ENCODE measurements around the gene CCDC183. TPM values are rescaled to one million over a fixed set of nuclear protein-coding genes. Genes with fewer than 3 reads are reported as not detected.

The CCDC183 gene
- total and polyA plus RNA-seq, 4 experiments from 2014 or later: 0.64 to 2.5 (median 1.6) TPM

GRCh38 chr9:136756134-136756438 lies 40.1 kb upstream of the CCDC183 start:
- H3K4me3 Mint-ChIP-seq: no peak overlapping the region
- Histone ChIP-seq H3K4me3 (ENCODE audit: low read length in 2 of 2) (no peak overlapping the region), H3K27me3 (ENCODE audit: insufficient read depth, low read length) (no peaks in the 10 kb centered on the region), H3K9me3 (ENCODE audit: control insufficient read depth in 1 of 2, low read length in 2 of 2) (peaks cover 0 to 6% of the 10 kb centered on the region in 2 donors), H3K4me1 (ENCODE audit: insufficient read depth, low read length) (no peaks in the 10 kb centered on the region), H3K27ac (ENCODE audit: low read depth, low read length) (no peak overlapping the region), H3K36me3 (ENCODE audit: insufficient read depth, low read length) (no peaks in the 10 kb centered on the region)
- H3K9me3 Mint-ChIP-seq: peaks cover 3 to 26% (median 19%) of the 10 kb centered on the region in 8 donors
- intact Hi-C loops (cut with micrococcal nuclease): no loop called here
- POLR2A ChIA-PET (ENCODE audit: partially characterized antibody): interaction anchor here (0.5 kb wide), 1 partner anchor 29 kb away, joined by 6 read pairs; no protein-coding TSS in a partner anchor
- H3K4me1 Mint-ChIP-seq: peaks cover 0 to 2% (median under 1%) of the 10 kb centered on the region in 4 donors
- peaks cover 0 to 4% of the 10 kb centered on the region in 2 donors for H3K36me3 Mint-ChIP-seq
- CTCF ChIA-PET (ENCODE audit: partially characterized antibody): no interaction called here
- DNase-seq: no peak
- H3K27me3 Mint-ChIP-seq: peaks cover 5 to 11% of the 10 kb centered on the region in 2 donors
- no peak overlapping the region for H3K27ac Mint-ChIP-seq

- no peak overlapping the region for H3K4me3 ChIP-seq (ENCODE audit: low read length in 2 of 2)
- peaks cover 0 to 5% of the 10 kb centered on the region in 2 donors for H3K9me3 ChIP-seq (ENCODE audit: control insufficient read depth in 1 of 2, low read length in 2 of 2)
- no peaks in the 10 kb centered on the region for H3K27me3 ChIP-seq (ENCODE audit: insufficient read depth, low read length)
- H3K36me3 ChIP-seq (ENCODE audit: insufficient read depth, low read length): no peaks in the 10 kb centered on the region
- POLR2A ChIA-PET (ENCODE audit: partially characterized antibody): no interaction called here
- intact Hi-C loops (cut with micrococcal nuclease): no loop called here
- peak in 1 of 5 donors; percentile 7 for DNase-seq
- no peak overlapping the region for H3K27ac Mint-ChIP-seq
- CTCF ChIA-PET (ENCODE audit: partially characterized antibody): no interaction called here
- peaks cover 5 to 9% of the 10 kb centered on the region in 2 donors for H3K27me3 Mint-ChIP-seq
- H3K9me3 Mint-ChIP-seq: peaks cover 0 to 19% (median 13%) of the 10 kb centered on the region in 8 donors
- no peak overlapping the region for H3K4me3 Mint-ChIP-seq
- peaks cover 0 to 4% of the 10 kb centered on the region in 2 donors for H3K36me3 Mint-ChIP-seq
- H3K4me1 ChIP-seq (ENCODE audit: insufficient read depth, low read length): no peaks in the 10 kb centered on the region
- peaks cover 0 to 2% (median under 1%) of the 10 kb centered on the region in 4 donors for H3K4me1 Mint-ChIP-seq
- no peak overlapping the region for H3K27ac ChIP-seq (ENCODE audit: low read depth, low read length)
Observed at GRCh38 chr9:136756836-136757235, 39.3 kb upstream of the CCDC183 start.

GRCh38 chr9:136757328-136757727 lies 38.8 kb upstream of the CCDC183 start:
- Histone ChIP-seq H3K36me3 (ENCODE audit: insufficient read depth, low read length) (no peaks in the 10 kb centered on the region), H3K4me3 (ENCODE audit: low read length in 2 of 2) (no peak overlapping the region), H3K27me3 (ENCODE audit: insufficient read depth, low read length) (no peaks in the 10 kb centered on the region), H3K4me1 (ENCODE audit: insufficient read depth, low read length) (no peaks in the 10 kb centered on the region), H3K27ac (ENCODE audit: low read depth, low read length) (no peak overlapping the region), H3K9me3 (ENCODE audit: control insufficient read depth in 1 of 2, low read length in 2 of 2) (peaks cover 0 to under 1% of the 10 kb centered on the region in 2 donors)
- no peak overlapping the region for H3K27ac Mint-ChIP-seq
- H3K4me1 Mint-ChIP-seq: peaks cover 0 to 2% (median under 1%) of the 10 kb centered on the region in 4 donors
- H3K36me3 Mint-ChIP-seq: peaks cover 0 to 3% of the 10 kb centered on the region in 2 donors
- ChIA-PET POLR2A (ENCODE audit: partially characterized antibody) (no interaction called here), CTCF (ENCODE audit: partially characterized antibody) (interaction anchor here (1.0 kb wide), 2 partner anchors 21 to 28 kb away, joined by 3 to 5 read pairs; no protein-coding TSS in a partner anchor)
- DNase-seq: peak in 1 of 5 donors; percentile 4
- peaks cover 5 to 8% of the 10 kb centered on the region in 2 donors for H3K27me3 Mint-ChIP-seq
- intact Hi-C loops (cut with micrococcal nuclease): no loop called here
- no peak overlapping the region for H3K4me3 Mint-ChIP-seq
- H3K9me3 Mint-ChIP-seq: peaks cover 0 to 14% (median 9%) of the 10 kb centered on the region in 8 donors

- peak in 1 of 5 donors; percentile 34 for DNase-seq
- Histone ChIP-seq H3K36me3 (ENCODE audit: insufficient read depth, low read length) (no peaks in the 10 kb centered on the region), H3K27ac (ENCODE audit: low read depth, low read length) (no peak overlapping the region), H3K9me3 (ENCODE audit: control insufficient read depth in 1 of 2, low read length in 2 of 2) (no peaks in the 10 kb centered on the region), H3K27me3 (ENCODE audit: insufficient read depth, low read length) (no peaks in the 10 kb centered on the region), H3K4me1 (ENCODE audit: insufficient read depth, low read length) (no peaks in the 10 kb centered on the region), H3K4me3 (ENCODE audit: low read length in 2 of 2) (no peak overlapping the region)
- ChIA-PET CTCF (ENCODE audit: partially characterized antibody) (interaction anchor here (1.0 kb wide), 2 partner anchors 20 to 28 kb away, joined by 3 to 5 read pairs; no protein-coding TSS in a partner anchor), POLR2A (ENCODE audit: partially characterized antibody) (interaction anchor here (0.9 kb wide), 1 partner anchor 30 kb away, joined by 3 read pairs; no protein-coding TSS in a partner anchor)
- no peak overlapping the region for H3K27ac Mint-ChIP-seq
- H3K4me3 Mint-ChIP-seq: no peak overlapping the region
- H3K9me3 Mint-ChIP-seq: peaks cover 0 to 10% (median 5%) of the 10 kb centered on the region in 8 donors
- no peaks in the 10 kb centered on the region for H3K36me3 Mint-ChIP-seq
- peaks cover 5 to 8% of the 10 kb centered on the region in 2 donors for H3K27me3 Mint-ChIP-seq
- H3K4me1 Mint-ChIP-seq: peaks cover 0 to 2% (median under 1%) of the 10 kb centered on the region in 4 donors
- intact Hi-C loops (cut with micrococcal nuclease): no loop called here
Observed at GRCh38 chr9:136757751-136758140, 38.4 kb upstream of the CCDC183 start.

- DNase-seq: no peak
- peaks cover 5 to 8% of the 10 kb centered on the region in 2 donors for H3K27me3 Mint-ChIP-seq
- H3K36me3 ChIP-seq (ENCODE audit: insufficient read depth, low read length): no peaks in the 10 kb centered on the region
- H3K4me1 Mint-ChIP-seq: peaks cover 0 to 2% (median under 1%) of the 10 kb centered on the region in 4 donors
- H3K27me3 ChIP-seq (ENCODE audit: insufficient read depth, low read length): no peaks in the 10 kb centered on the region
- no peaks in the 10 kb centered on the region for H3K4me1 ChIP-seq (ENCODE audit: insufficient read depth, low read length)
- H3K36me3 Mint-ChIP-seq: no peaks in the 10 kb centered on the region
- H3K9me3 Mint-ChIP-seq: peaks cover 0 to 9% (median 4%) of the 10 kb centered on the region in 8 donors
- CTCF ChIA-PET (ENCODE audit: partially characterized antibody): interaction anchor here (0.6 to 1.2 kb wide), 4 partner anchors 9 to 31 kb away, joined by 3 to 5 read pairs (median 3); no protein-coding TSS in a partner anchor
- no peak overlapping the region for H3K27ac ChIP-seq (ENCODE audit: low read depth, low read length)
- POLR2A ChIA-PET (ENCODE audit: partially characterized antibody): interaction anchor here (0.7 kb wide), 1 partner anchor 23 kb away, joined by 3 read pairs; no protein-coding TSS in a partner anchor
- H3K9me3 ChIP-seq (ENCODE audit: control insufficient read depth in 1 of 2, low read length in 2 of 2): no peaks in the 10 kb centered on the region
- intact Hi-C loops (cut with micrococcal nuclease): no loop called here
- H3K4me3 ChIP-seq (ENCODE audit: low read length in 2 of 2): no peak overlapping the region
- no peak overlapping the region for H3K4me3 Mint-ChIP-seq
- no peak overlapping the region for H3K27ac Mint-ChIP-seq
Observed at GRCh38 chr9:136759001-136759400, 37.1 kb upstream of the CCDC183 start.

- Mint-ChIP-seq H3K4me3 (no peak overlapping the region), H3K9me3 (peaks cover 0 to 9% (median 4%) of the 10 kb centered on the region in 8 donors), H3K4me1 (peaks cover 0 to 2% (median under 1%) of the 10 kb centered on the region in 4 donors), H3K27me3 (peaks cover 5 to 8% of the 10 kb centered on the region in 2 donors), H3K36me3 (no peaks in the 10 kb centered on the region), H3K27ac (peak overlapping the region in 1 of 7 donors; percentile 70)
- no peak for DNase-seq
- no peaks in the 10 kb centered on the region for H3K27me3 ChIP-seq (ENCODE audit: insufficient read depth, low read length)
- ChIA-PET CTCF (ENCODE audit: partially characterized antibody) (interaction anchor here (0.6 to 1.3 kb wide), 3 partner anchors 13 to 275 kb away, joined by 3 read pairs; no protein-coding TSS in a partner anchor), POLR2A (ENCODE audit: partially characterized antibody) (no interaction called here)
- H3K9me3 ChIP-seq (ENCODE audit: control insufficient read depth in 1 of 2, low read length in 2 of 2): no peaks in the 10 kb centered on the region
- no peak overlapping the region for H3K27ac ChIP-seq (ENCODE audit: low read depth, low read length)
- intact Hi-C loops (cut with micrococcal nuclease): no loop called here
- no peaks in the 10 kb centered on the region for H3K36me3 ChIP-seq (ENCODE audit: insufficient read depth, low read length)
- H3K4me1 ChIP-seq (ENCODE audit: insufficient read depth, low read length): no peaks in the 10 kb centered on the region
- no peak overlapping the region for H3K4me3 ChIP-seq (ENCODE audit: low read length in 2 of 2)
Observed at GRCh38 chr9:136759436-136760325, 36.5 kb upstream of the CCDC183 start.

- Histone ChIP-seq H3K4me3 (ENCODE audit: low read length in 2 of 2) (no peak overlapping the region), H3K27me3 (ENCODE audit: insufficient read depth, low read length) (no peaks in the 10 kb centered on the region), H3K27ac (ENCODE audit: low read depth, low read length) (no peak overlapping the region), H3K9me3 (ENCODE audit: control insufficient read depth in 1 of 2, low read length in 2 of 2) (no peaks in the 10 kb centered on the region), H3K4me1 (ENCODE audit: insufficient read depth, low read length) (no peaks in the 10 kb centered on the region), H3K36me3 (ENCODE audit: insufficient read depth, low read length) (no peaks in the 10 kb centered on the region)
- CTCF ChIA-PET (ENCODE audit: partially characterized antibody): interaction anchor here (1.3 kb wide), 1 partner anchor 275 kb away, joined by 3 read pairs; no protein-coding TSS in a partner anchor
- intact Hi-C loops (cut with micrococcal nuclease): no loop called here
- Mint-ChIP-seq H3K4me3 (no peak overlapping the region), H3K9me3 (peaks cover 0 to 8% (median 4%) of the 10 kb centered on the region in 8 donors), H3K4me1 (peaks cover 0 to 2% (median 1%) of the 10 kb centered on the region in 4 donors), H3K27me3 (peaks cover 5 to 7% of the 10 kb centered on the region in 2 donors), H3K36me3 (no peaks in the 10 kb centered on the region), H3K27ac (peak overlapping the region in 1 of 7 donors; percentile 70)
- no peak for DNase-seq
- POLR2A ChIA-PET (ENCODE audit: partially characterized antibody): no interaction called here
Observed at GRCh38 chr9:136760424-136760823, 35.7 kb upstream of the CCDC183 start.
